Measurements from ENCODE around the gene CFAP77.

- TF ChIP-seq PATZ1 (CRISPR knock-in tag; IDR thresholded peaks at IDR 0.05; ENCODE audit: borderline replicate concordance) (no peak), POU6F1 (CRISPR knock-in tag; IDR thresholded peaks at IDR 0.05; ENCODE audit: borderline replicate concordance, low read depth) (no peak), ZNF565 (CRISPR knock-in tag; conservative IDR thresholded peaks at IDR 0.05; ENCODE audit: low read depth) (no peak), GLIS3 (CRISPR knock-in tag; IDR thresholded peaks at IDR 0.05) (no peak), ESRRG (CRISPR knock-in tag; IDR thresholded peaks at IDR 0.05) (no peak), PPARA (CRISPR knock-in tag; IDR thresholded peaks at IDR 0.05; ENCODE audit: borderline replicate concordance) (no peak), SNAI2 (CRISPR knock-in tag; IDR thresholded peaks at IDR 0.05) (no peak), ZFP3 (CRISPR knock-in tag; IDR thresholded peaks at IDR 0.05) (no peak), TOX (CRISPR knock-in tag; IDR thresholded peaks at IDR 0.05; ENCODE audit: borderline replicate concordance) (no peak), ISL1 (CRISPR knock-in tag; IDR thresholded peaks at IDR 0.05) (no peak), RARB (CRISPR knock-in tag; IDR thresholded peaks at IDR 0.05) (no peak), ZNF8 (CRISPR knock-in tag; IDR thresholded peaks at IDR 0.05) (no peak), ARNTL (CRISPR knock-in tag; IDR thresholded peaks at IDR 0.05; ENCODE audit: borderline replicate concordance, low read depth) (no peak), TSHZ2 (CRISPR knock-in tag; IDR thresholded peaks at IDR 0.05) (no peak)
Observed at GRCh38 chr9:132616725-132617124, 206.7 kb downstream of the CFAP77 start.

Measured in SK-N-SH treated with all-trans-retinoic acid at 6 μM for 48 hours (cell line).